NCI-H2171 (cell line): ENCODE measurements around the gene DNASE1L1.

Experiments used
- DNase-seq: peaks from one replicate; lab custom pipeline; 2025; lab: John Stamatoyannopoulos, UW

The DNASE1L1 gene

DNA sequence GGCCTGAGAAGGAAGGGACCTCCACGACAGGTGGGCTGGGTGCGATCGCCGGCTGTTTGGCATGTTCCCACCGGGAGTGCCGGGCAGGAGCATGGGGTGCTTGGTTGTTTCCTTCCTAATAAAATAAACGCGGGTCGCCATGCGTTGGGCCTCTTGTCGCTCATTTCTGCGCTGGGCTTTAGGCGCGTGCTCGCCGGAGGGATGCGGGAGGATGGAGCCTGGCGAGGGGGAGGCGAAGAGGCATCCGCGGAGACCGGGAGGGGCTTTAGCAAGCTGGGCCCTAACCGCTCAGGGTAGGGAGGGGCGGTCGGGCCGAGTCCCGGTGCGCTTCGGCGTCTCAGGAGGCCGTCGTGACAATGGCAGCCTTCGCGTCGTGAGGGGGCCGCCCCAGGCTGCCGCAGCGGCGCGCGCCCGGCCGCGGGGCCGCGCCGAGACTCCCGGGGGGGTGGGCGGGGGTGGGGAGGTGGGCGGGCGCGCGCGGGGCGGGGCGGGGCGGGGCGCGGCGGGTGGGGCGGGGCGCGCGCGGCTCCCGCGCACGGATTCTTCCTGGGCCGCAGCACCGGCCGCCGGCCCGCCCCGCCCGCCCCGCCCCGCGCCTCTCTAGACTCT is 27.4 kb upstream of the DNASE1L1 start:
- DNase-seq = peak; percentile 21

DNA sequence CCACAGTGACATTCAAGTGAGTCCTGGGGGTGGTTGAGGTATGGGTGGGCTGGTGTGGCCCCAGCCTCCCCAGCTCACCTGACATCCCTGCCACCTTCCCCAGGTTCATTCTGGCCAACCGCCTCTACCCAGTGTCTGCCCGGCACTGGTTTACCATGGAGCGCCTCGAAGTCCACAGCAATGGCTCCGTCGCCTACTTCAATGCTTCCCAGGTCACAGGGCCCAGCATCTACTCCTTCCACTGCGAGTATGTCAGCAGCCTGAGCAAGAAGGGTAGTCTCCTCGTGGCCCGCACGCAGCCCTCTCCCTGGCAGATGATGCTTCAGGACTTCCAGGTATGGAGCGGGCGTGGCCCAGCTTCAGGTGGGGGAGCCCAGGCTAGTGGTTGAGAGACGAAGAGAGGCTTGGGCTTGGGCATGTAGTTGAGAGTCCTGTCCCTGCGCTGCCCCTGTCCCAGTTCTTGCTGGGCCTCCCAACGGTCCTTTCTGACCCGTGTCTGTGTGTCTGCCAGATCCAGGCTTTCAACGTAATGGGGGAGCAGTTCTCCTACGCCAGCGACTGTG is 26.2 kb upstream of the DNASE1L1 start:
- DNase-seq = no peak

GRCh38 chrX:154434394-154435168 is 25.5 kb upstream of the DNASE1L1 start:
- no peak for DNase-seq

DNA sequence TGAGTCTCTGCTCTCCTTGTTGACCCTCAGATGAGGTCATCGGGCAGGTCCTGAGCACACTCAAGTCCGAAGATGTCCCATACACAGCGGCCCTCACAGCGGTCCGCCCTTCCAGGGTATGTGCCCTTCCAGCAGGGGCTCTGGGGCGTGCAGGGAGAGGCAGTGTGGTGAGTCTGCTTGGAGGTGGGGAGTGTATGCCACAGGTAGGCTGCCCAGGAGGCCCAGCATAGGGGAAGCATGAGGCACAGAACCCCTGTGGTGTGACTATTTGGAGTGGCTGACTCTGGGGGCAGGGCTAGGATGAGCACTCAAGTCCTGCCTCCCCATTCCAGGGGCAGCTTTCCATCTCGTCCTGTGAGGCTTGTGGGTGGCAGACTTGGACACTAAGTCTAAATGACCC is 24.6 kb upstream of the DNASE1L1 start:
- no peak for DNase-seq

GRCh38 chrX:154432210-154432609 is 23.2 kb upstream of the DNASE1L1 start:
- DNase-seq = no peak

GRCh38 chrX:154431341-154431740 is 22.3 kb upstream of the DNASE1L1 start:
- DNase-seq = no peak

DNA sequence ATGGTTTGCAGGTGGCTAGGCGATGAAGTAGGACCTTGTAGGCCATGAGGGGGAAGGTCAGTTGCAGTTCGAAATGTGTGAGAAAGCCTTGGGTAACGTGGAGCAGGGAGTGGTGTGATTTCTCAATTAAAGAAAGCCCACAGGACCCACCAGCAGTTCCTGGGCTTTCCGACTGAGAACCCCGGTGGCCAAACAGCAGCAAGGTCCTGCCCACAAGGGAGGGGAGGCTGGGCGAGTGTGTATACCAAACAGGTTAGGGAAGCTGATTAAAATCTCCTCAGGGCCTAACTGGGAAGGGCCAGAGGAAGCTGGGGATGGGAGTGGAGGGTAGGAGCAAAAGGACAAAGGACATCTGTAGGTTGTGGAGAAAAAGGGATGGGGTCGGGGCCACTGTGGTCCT is 21.9 kb upstream of the DNASE1L1 start:
- DNase-seq = no peak

DNA sequence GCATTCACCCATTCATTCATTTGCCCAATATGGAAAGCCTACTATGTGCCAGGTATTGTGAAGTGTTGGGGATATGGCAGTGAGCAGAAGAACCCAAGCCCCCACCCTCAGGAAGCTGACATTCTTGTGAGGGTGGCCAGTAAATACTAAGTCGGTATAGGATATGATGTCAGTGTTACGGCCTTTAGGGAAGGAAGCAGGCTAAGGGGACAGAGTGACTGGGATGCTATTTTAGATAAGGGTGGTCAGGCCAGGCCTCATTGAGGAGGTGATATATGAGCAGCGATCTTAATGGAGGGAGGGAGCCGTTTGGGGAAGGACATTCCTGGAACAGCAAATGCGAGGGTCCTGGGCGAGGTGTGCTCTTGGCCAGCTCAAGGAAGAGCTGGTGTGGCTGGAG is 21.4 kb upstream of the DNASE1L1 start:
- DNase-seq = no peak

GRCh38 chrX:154429711-154430110 is 20.7 kb upstream of the DNASE1L1 start:
- no peak for DNase-seq

DNA sequence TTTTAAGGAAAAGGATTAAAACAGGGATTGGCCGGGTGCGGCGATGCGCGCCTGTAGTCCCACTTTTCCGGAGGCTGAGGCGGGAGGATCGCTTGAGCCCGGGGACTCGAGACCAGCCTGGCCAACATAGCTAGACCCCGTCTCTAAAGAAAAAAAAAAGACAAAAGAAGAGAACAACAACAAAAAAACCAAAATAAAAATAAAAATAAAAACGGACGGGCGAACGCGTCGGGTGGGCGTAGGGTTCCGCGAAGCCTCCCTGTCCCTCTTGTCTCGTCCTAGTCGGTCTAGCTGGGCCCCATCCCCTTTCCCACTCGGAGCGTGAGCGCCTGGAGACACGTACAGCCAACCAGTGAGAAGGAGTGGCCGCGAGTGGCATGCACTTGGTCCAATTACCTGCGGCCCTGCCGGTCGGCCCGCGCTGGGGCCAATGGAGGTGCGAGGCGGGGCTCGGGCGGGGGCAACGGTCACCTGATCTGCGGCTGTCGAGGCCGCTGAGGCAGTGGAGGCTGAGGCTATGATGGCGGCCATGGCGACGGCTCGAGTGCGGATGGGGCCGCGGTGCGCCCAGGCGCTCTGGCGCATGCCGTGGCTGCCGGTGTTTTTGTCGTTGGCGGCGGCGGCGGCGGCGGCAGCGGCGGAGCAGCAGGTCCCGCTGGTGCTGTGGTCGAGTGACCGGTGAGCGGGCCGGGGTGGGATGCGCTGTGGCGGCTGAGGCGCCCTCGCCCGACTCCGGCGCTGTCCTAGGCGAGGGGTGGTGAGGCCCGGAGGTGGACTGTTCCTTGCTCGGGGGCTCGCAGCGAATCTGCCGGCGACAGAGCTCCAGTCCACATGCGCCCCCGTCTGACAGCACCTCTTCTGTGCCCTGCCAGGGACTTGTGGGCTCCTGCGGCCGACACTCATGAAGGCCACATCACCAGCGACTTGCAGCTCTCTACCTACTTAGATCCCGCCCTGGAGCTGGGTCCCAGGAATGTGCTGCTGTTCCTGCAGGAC is 19.4 kb upstream of the DNASE1L1 start, which contains the start of gene ATP6AP1:
ATP6AP1 (plus strand) TSS at position 502 of the 996 bp plus-strand sequence; CDS start at position 518, 16 bp downstream.
- DNase-seq = peak; percentile 86

DNA sequence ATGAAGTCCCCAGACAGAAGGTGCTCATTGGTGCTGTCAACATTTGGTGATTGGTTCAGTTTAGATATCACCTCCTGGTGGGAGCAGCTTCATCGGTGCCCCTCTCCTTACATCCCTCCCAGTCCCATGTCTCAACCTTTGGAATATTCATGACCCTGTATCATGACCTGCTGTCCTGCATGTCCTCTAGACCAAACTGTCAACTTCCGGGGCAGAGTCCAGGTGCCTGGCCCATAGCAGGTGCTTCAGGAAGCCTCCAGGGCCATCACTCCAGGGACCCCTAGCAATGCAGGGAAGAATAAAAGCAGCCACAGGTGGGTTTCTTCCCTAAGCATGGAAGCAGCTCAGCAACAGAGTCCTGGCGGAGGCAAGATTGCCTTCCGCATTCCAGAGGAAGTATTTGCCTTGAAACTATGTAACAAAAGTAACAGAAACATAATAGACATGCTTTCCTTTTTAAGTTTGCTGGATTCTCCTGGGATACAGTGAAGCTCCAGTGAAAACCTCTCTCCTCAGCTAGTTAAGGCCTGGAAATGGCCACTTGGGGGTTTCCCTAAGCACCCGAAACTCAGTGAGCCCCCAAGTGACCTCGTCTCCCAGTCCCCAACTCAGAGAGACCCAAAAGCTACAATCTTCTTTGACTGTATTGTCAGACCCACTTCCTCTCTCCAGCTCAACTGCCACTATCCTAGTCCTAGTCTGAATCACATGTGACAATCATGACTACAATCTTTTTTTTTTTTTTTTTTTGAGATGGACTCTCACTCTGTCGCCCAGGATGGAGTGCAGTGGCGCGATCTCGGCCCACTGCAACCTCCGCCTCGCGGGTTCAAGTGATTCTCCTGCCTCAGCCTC is 18.1 kb upstream of the DNASE1L1 start:
- no peak for DNase-seq

GRCh38 chrX:154420402-154420756 is 11.3 kb upstream of the DNASE1L1 start:
- no peak for DNase-seq

- DNase-seq = no peak
Observed at GRCh38 chrX:154419688-154420401, 10.8 kb upstream of the DNASE1L1 start.

GRCh38 chrX:154419189-154419588 is 10.1 kb upstream of the DNASE1L1 start:
- no peak for DNase-seq

- no peak for DNase-seq
Observed at GRCh38 chrX:154417157-154417556, 8.1 kb upstream of the DNASE1L1 start.

GRCh38 chrX:154413142-154413541 is 4.1 kb upstream of the DNASE1L1 start:
- no peak for DNase-seq

- DNase-seq = no peak
Observed at GRCh38 chrX:154412468-154412867, 3.4 kb upstream of the DNASE1L1 start.

- peak; percentile 12 for DNase-seq
Observed at GRCh38 chrX:154411981-154412340, 2.9 kb upstream of the DNASE1L1 start.

- DNase-seq = no peak
Observed at GRCh38 chrX:154408659-154409221, 314 bp downstream of the DNASE1L1 start.

DNA sequence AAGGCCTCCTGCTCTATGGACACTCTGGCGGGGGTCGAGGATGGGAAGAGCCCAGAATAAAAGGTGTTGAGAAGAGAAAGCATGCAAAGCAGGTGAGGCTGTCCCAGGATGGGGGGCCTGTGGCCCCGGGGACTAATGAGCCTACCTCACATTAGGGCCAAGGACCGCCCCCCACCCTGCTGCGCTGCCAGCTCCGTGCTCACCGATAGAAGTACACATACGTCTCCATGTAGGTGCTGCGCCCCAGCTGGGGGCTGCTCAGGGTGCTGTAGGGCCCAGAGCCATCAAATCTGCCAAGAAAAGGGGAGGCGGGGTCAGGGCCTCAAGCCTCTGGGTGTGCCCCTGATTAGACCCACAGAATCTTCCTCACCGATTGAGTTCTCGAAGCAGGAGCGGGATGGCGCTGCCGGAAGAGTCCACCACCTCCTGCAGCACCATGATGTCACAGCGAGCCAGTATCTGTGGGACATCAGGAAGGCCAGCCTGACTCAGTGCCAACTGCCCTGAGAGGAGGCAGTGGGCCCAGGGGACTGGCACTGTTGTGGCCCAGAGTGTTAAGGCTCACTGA is 4.3 kb downstream of the DNASE1L1 start:
- DNase-seq = no peak
